Endodermal cell (in vitro differentiated cells): ENCODE results near the gene UVRAG. TPM values are rescaled to one million over a fixed set of nuclear protein-coding genes. Genes with fewer than 3 reads are reported as not detected.

ENCODE experiments used
- DNase-seq: peaks from one replicate; pipeline ENCODE4 v3.0.0-alpha.2; 2017
- H3K27ac ChIP-seq: 2 replicates; pipeline ENCODE4 v1.5.1; 2013; ENCODE audit warnings: mild to moderate bottlenecking, low read depth, low read length, moderate library complexity
- H3K27me3 ChIP-seq: 2 replicates; pipeline ENCODE4 v1.6.1; 2013; ENCODE audit warnings: mild to moderate bottlenecking, low read length, moderate library complexity; ENCODE audit not compliant: insufficient read depth, control insufficient read depth, poor library complexity, severe bottlenecking
- H3K36me3 ChIP-seq: 2 replicates; pipeline ENCODE4 v1.7.0; 2013; ENCODE audit warnings: mild to moderate bottlenecking, low read length, moderate library complexity; ENCODE audit not compliant: control insufficient read depth, insufficient read depth
- H3K4me1 ChIP-seq: one replicate; pipeline ENCODE4 v1.7.0; 2013; ENCODE audit warnings: low read length; ENCODE audit not compliant: control insufficient read depth, insufficient read depth
- H3K4me3 ChIP-seq: 2 replicates; pipeline ENCODE4 v1.5.1; 2013; ENCODE audit warnings: mild to moderate bottlenecking, low read length, moderate library complexity
- H3K9ac ChIP-seq: 2 replicates; pipeline ENCODE4 v1.6.1; 2013; ENCODE audit warnings: mild to moderate bottlenecking, low read length, moderate library complexity; ENCODE audit not compliant: poor library complexity, severe bottlenecking; ENCODE audit errors: extremely low read depth
- H3K9me3 ChIP-seq: 2 replicates; pipeline ENCODE4 v1.6.1; 2013; ENCODE audit warnings: mild to moderate bottlenecking, low read length, moderate library complexity; ENCODE audit not compliant: control insufficient read depth
- H3K27ac Mint-ChIP-seq: 2 replicates; pipeline ENCODE4 v1.8.0; 2020; ENCODE audit warnings: mixed read lengths
- H3K27me3 Mint-ChIP-seq: 2 replicates; pipeline ENCODE4 v1.8.0; 2021; ENCODE audit warnings: mild to moderate bottlenecking, mixed read lengths; ENCODE audit not compliant: insufficient read depth
- H3K36me3 Mint-ChIP-seq: 2 replicates; pipeline ENCODE4 v1.8.0; 2020; ENCODE audit warnings: low read depth, mixed read lengths
- H3K4me1 Mint-ChIP-seq: 2 replicates; pipeline ENCODE4 v1.8.0; 2020; ENCODE audit warnings: mixed read lengths
- H3K4me3 Mint-ChIP-seq: 2 replicates; pipeline ENCODE4 v1.8.0; 2020; ENCODE audit warnings: mild to moderate bottlenecking, moderate library complexity, mixed read lengths
- H3K9me3 Mint-ChIP-seq: 2 replicates; pipeline ENCODE4 v1.8.0; 2020; ENCODE audit warnings: mild to moderate bottlenecking, mixed read lengths
- WGBS, 2 experiments: methylation state at CpG; one replicate each; pipeline versions ENCODE4 v1.1.5 to v1.1.7; 2013; ENCODE audit warnings: missing lambda C conversion rate in 2 of 2, mixed read lengths in 1 of 2; ENCODE audit not compliant: insufficient coverage in 1 of 2, insufficient read length in 1 of 2; 5-methylcytosine and 5-hydroxymethylcytosine counted together
- total RNA-seq, 2 donors: library from RNA; stranded (reverse); fragmentation: NEBNext Ultra II Directional in 1 of 2; extraction: Animal tissue kit (Norgen Biotek cat#: 25700) in 1 of 2; gene quantifications; 2 replicates in 1 of 2; 3 replicates in 1 of 2; pipeline ENCODE4 v1.2.1, GENCODE V29; 2021
- TF ChIP-seq, protein P1 (sequence below): fragments of 200-600 bp; sonication (generic); conservative IDR thresholded peaks from 2 replicates; pipeline ENCODE4 v1.5.0; 2021; ENCODE audit warnings: antibody characterized with exemption, mild to moderate bottlenecking

UVRAG gene
- total RNA-seq, 2 donors from 2014 or later = 19.7 to 34.9 TPM

- TF ChIP-seq, protein P1, sequence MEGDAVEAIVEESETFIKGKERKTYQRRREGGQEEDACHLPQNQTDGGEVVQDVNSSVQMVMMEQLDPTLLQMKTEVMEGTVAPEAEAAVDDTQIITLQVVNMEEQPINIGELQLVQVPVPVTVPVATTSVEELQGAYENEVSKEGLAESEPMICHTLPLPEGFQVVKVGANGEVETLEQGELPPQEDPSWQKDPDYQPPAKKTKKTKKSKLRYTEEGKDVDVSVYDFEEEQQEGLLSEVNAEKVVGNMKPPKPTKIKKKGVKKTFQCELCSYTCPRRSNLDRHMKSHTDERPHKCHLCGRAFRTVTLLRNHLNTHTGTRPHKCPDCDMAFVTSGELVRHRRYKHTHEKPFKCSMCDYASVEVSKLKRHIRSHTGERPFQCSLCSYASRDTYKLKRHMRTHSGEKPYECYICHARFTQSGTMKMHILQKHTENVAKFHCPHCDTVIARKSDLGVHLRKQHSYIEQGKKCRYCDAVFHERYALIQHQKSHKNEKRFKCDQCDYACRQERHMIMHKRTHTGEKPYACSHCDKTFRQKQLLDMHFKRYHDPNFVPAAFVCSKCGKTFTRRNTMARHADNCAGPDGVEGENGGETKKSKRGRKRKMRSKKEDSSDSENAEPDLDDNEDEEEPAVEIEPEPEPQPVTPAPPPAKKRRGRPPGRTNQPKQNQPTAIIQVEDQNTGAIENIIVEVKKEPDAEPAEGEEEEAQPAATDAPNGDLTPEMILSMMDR = no peak
- Mint-ChIP-seq H3K4me3 (no peak overlapping the region), H3K36me3 (peaks cover 17% of the 10 kb centered on the region)
Observed at GRCh38 chr11:76104285-76104684, 289.3 kb downstream of the UVRAG start.

GRCh38 chr11:76105637-76106036, 290.6 kb downstream of the UVRAG start:
- 100% methylated on average over 1 of the region's 1 CpG; no CpG with 5 or more reads in 1 of the 2 experiments for WGBS, 2 experiments
- Histone ChIP-seq H3K9me3 (no peaks in the 10 kb centered on the region), H3K27me3 (no peaks in the 10 kb centered on the region), H3K4me3 (no peak overlapping the region), H3K9ac (no peak overlapping the region), H3K4me1 (no peaks in the 10 kb centered on the region), H3K36me3 (no peaks in the 10 kb centered on the region), H3K27ac (no peak overlapping the region)
- peaks cover 5% of the 10 kb centered on the region for H3K9me3 Mint-ChIP-seq
- DNase-seq = no peak
- H3K36me3 Mint-ChIP-seq = peaks cover 17% of the 10 kb centered on the region
- TF ChIP-seq, protein P1 = no peak
- H3K27ac Mint-ChIP-seq = no peak overlapping the region
- H3K27me3 Mint-ChIP-seq = no peaks in the 10 kb centered on the region
- no peak overlapping the region for H3K4me3 Mint-ChIP-seq
- peaks cover 18% of the 10 kb centered on the region for H3K4me1 Mint-ChIP-seq

More at GRCh38 chr11:76104285-76104684, 289.3 kb downstream of the UVRAG start:
- DNase-seq = no peak
- Mint-ChIP-seq H3K4me1 (peaks cover 18% of the 10 kb centered on the region), H3K27me3 (no peaks in the 10 kb centered on the region), H3K27ac (no peak overlapping the region), H3K9me3 (peaks cover 5% of the 10 kb centered on the region)
- no peaks in the 10 kb centered on the region for H3K36me3 ChIP-seq
- no peak overlapping the region for H3K9ac ChIP-seq
- no peaks in the 10 kb centered on the region for H3K27me3 ChIP-seq
- H3K27ac ChIP-seq = no peak overlapping the region
- no peak overlapping the region for H3K4me3 ChIP-seq
- no peaks in the 10 kb centered on the region for H3K4me1 ChIP-seq
- H3K9me3 ChIP-seq = no peaks in the 10 kb centered on the region
- 96 to 98% methylated on average over 4 of the region's 7 CpGs for WGBS, 2 experiments

GRCh38 chr11:76107971-76108370, 293.0 kb downstream of the UVRAG start:
- 100% methylated on average over 1 to 3 of the region's 3 CpGs for WGBS, 2 experiments
- Mint-ChIP-seq H3K27me3 (no peaks in the 10 kb centered on the region), H3K4me3 (no peak overlapping the region), H3K4me1 (peaks cover 1% of the 10 kb centered on the region), H3K9me3 (peaks cover 5% of the 10 kb centered on the region), H3K27ac (no peak overlapping the region), H3K36me3 (peaks cover 15% of the 10 kb centered on the region)
- Histone ChIP-seq H3K4me3 (no peak overlapping the region), H3K9ac (no peak overlapping the region), H3K4me1 (no peaks in the 10 kb centered on the region), H3K27me3 (no peaks in the 10 kb centered on the region), H3K36me3 (no peaks in the 10 kb centered on the region), H3K27ac (no peak overlapping the region), H3K9me3 (no peaks in the 10 kb centered on the region)
- DNase-seq = no peak
- TF ChIP-seq, protein P1 = no peak
